ENCODE results near the gene ASIC5.
A peak's percentile ranks its signal among the peaks of the same experiment; 100 is the strongest.

Gene ASIC5

GRCh38 chr4:155891058-155891457 is 25.0 kb upstream of the ASIC5 start:
- Histone ChIP-seq H3K36me3 (ENCODE audit: control insufficient read depth in 4 of 4, insufficient read depth in 4 of 4, low read length in 3 of 4) (no peaks in the 10 kb centered on the region), H3K9me3 (ENCODE audit: control extremely low read depth in 1 of 5, control insufficient read depth in 4 of 5, insufficient read depth in 2 of 5, low read depth in 1 of 5, low read length in 4 of 5) (no peaks in the 10 kb centered on the region), H3K27ac (ENCODE audit: insufficient read depth in 1 of 2, low read depth in 1 of 2, low read length in 2 of 2, poor library complexity in 1 of 2, severe bottlenecking in 2 of 2) (no peak overlapping the region), H3K4me3 (ENCODE audit: control insufficient read depth in 1 of 7, extremely low read depth in 1 of 7, insufficient read depth in 4 of 7, low read depth in 2 of 7, low read length in 6 of 7) (no peak overlapping the region), H3K4me1 (ENCODE audit: control extremely low read depth in 1 of 4, control insufficient read depth in 4 of 4, insufficient read depth in 4 of 4, low read length in 3 of 4) (no peaks in the 10 kb centered on the region), H3K27me3 (replicated peaks in 2 of 5; ENCODE audit: control insufficient read depth in 4 of 5, insufficient read depth in 5 of 5, low read length in 4 of 5) (no peaks in the 10 kb centered on the region)
- ChIA-PET CTCF (no interaction called here), POLR2A (no interaction called here)
- DNase-seq = no peak
- WGBS (ENCODE audit: insufficient coverage) = 100% methylated on average over 2 of the region's 3 CpGs

- POLR2A ChIA-PET = no interaction called here
- no peaks in the 10 kb centered on the region for H3K36me3 ChIP-seq (ENCODE audit: control insufficient read depth in 4 of 4, insufficient read depth in 4 of 4, low read length in 3 of 4)
- no peaks in the 10 kb centered on the region for H3K4me1 ChIP-seq (ENCODE audit: control extremely low read depth in 1 of 4, control insufficient read depth in 4 of 4, insufficient read depth in 4 of 4, low read length in 3 of 4)
- CTCF ChIA-PET = no interaction called here
- no peak overlapping the region for H3K4me3 ChIP-seq (ENCODE audit: control insufficient read depth in 1 of 7, extremely low read depth in 1 of 7, insufficient read depth in 4 of 7, low read depth in 2 of 7, low read length in 6 of 7)
- no peak overlapping the region for H3K27ac ChIP-seq (ENCODE audit: insufficient read depth in 1 of 2, low read depth in 1 of 2, low read length in 2 of 2, poor library complexity in 1 of 2, severe bottlenecking in 2 of 2)
- DNase-seq = no peak
- 100% methylated on average over 1 of the region's 2 CpGs for WGBS (ENCODE audit: insufficient coverage)
- H3K27me3 ChIP-seq (replicated peaks in 2 of 5; ENCODE audit: control insufficient read depth in 4 of 5, insufficient read depth in 5 of 5, low read length in 4 of 5) = no peaks in the 10 kb centered on the region
- H3K9me3 ChIP-seq (ENCODE audit: control extremely low read depth in 1 of 5, control insufficient read depth in 4 of 5, insufficient read depth in 2 of 5, low read depth in 1 of 5, low read length in 4 of 5) = no peaks in the 10 kb centered on the region
Observed at GRCh38 chr4:155889946-155890345, 23.9 kb upstream of the ASIC5 start.

- ChIA-PET POLR2A (no interaction called here), CTCF (no interaction called here)
- Histone ChIP-seq H3K36me3 (ENCODE audit: control insufficient read depth in 4 of 4, insufficient read depth in 4 of 4, low read length in 3 of 4) (no peaks in the 10 kb centered on the region), H3K4me1 (ENCODE audit: control extremely low read depth in 1 of 4, control insufficient read depth in 4 of 4, insufficient read depth in 4 of 4, low read length in 3 of 4) (no peaks in the 10 kb centered on the region), H3K27ac (ENCODE audit: insufficient read depth in 1 of 2, low read depth in 1 of 2, low read length in 2 of 2, poor library complexity in 1 of 2, severe bottlenecking in 2 of 2) (no peak overlapping the region), H3K27me3 (replicated peaks in 2 of 5; ENCODE audit: control insufficient read depth in 4 of 5, insufficient read depth in 5 of 5, low read length in 4 of 5) (no peaks in the 10 kb centered on the region), H3K4me3 (ENCODE audit: control insufficient read depth in 1 of 7, extremely low read depth in 1 of 7, insufficient read depth in 4 of 7, low read depth in 2 of 7, low read length in 6 of 7) (no peak overlapping the region), H3K9me3 (ENCODE audit: control extremely low read depth in 1 of 5, control insufficient read depth in 4 of 5, insufficient read depth in 2 of 5, low read depth in 1 of 5, low read length in 4 of 5) (no peaks in the 10 kb centered on the region)
- DNase-seq = peak in 2 of 3 donors; percentile 4 to 8
- WGBS (ENCODE audit: insufficient coverage) = 96% methylated on average over 3 of the region's 5 CpGs
Observed at GRCh38 chr4:155889031-155889793, 23.1 kb upstream of the ASIC5 start.

- POLR2A ChIA-PET = no interaction called here
- CTCF ChIA-PET = no interaction called here
- WGBS (ENCODE audit: insufficient coverage) = 66% methylated on average over 4 of the region's 6 CpGs
- no peaks in the 10 kb centered on the region for H3K36me3 ChIP-seq (ENCODE audit: control insufficient read depth in 4 of 4, insufficient read depth in 4 of 4, low read length in 3 of 4)
- no peaks in the 10 kb centered on the region for H3K27me3 ChIP-seq (replicated peaks in 2 of 5; ENCODE audit: control insufficient read depth in 4 of 5, insufficient read depth in 5 of 5, low read length in 4 of 5)
- H3K27ac ChIP-seq (ENCODE audit: insufficient read depth in 1 of 2, low read depth in 1 of 2, low read length in 2 of 2, poor library complexity in 1 of 2, severe bottlenecking in 2 of 2) = no peak overlapping the region
- no peaks in the 10 kb centered on the region for H3K4me1 ChIP-seq (ENCODE audit: control extremely low read depth in 1 of 4, control insufficient read depth in 4 of 4, insufficient read depth in 4 of 4, low read length in 3 of 4)
- no peaks in the 10 kb centered on the region for H3K9me3 ChIP-seq (ENCODE audit: control extremely low read depth in 1 of 5, control insufficient read depth in 4 of 5, insufficient read depth in 2 of 5, low read depth in 1 of 5, low read length in 4 of 5)
- H3K4me3 ChIP-seq (ENCODE audit: control insufficient read depth in 1 of 7, extremely low read depth in 1 of 7, insufficient read depth in 4 of 7, low read depth in 2 of 7, low read length in 6 of 7) = no peak overlapping the region
- DNase-seq = no peak
Observed at GRCh38 chr4:155887847-155888570, 21.9 kb upstream of the ASIC5 start.

GRCh38 chr4:155887045-155887444 is 21.0 kb upstream of the ASIC5 start:
- no peak for DNase-seq
- H3K27me3 ChIP-seq (replicated peaks in 2 of 5; ENCODE audit: control insufficient read depth in 4 of 5, insufficient read depth in 5 of 5, low read length in 4 of 5) = no peaks in the 10 kb centered on the region
- POLR2A ChIA-PET = no interaction called here
- no peaks in the 10 kb centered on the region for H3K4me1 ChIP-seq (ENCODE audit: control extremely low read depth in 1 of 4, control insufficient read depth in 4 of 4, insufficient read depth in 4 of 4, low read length in 3 of 4)
- WGBS (ENCODE audit: insufficient coverage) = no CpG with 5 or more reads among the region's 1 CpG
- CTCF ChIA-PET = no interaction called here
- no peak overlapping the region for H3K27ac ChIP-seq (ENCODE audit: insufficient read depth in 1 of 2, low read depth in 1 of 2, low read length in 2 of 2, poor library complexity in 1 of 2, severe bottlenecking in 2 of 2)
- H3K36me3 ChIP-seq (ENCODE audit: control insufficient read depth in 4 of 4, insufficient read depth in 4 of 4, low read length in 3 of 4) = no peaks in the 10 kb centered on the region
- no peaks in the 10 kb centered on the region for H3K9me3 ChIP-seq (ENCODE audit: control extremely low read depth in 1 of 5, control insufficient read depth in 4 of 5, insufficient read depth in 2 of 5, low read depth in 1 of 5, low read length in 4 of 5)
- H3K4me3 ChIP-seq (ENCODE audit: control insufficient read depth in 1 of 7, extremely low read depth in 1 of 7, insufficient read depth in 4 of 7, low read depth in 2 of 7, low read length in 6 of 7) = no peak overlapping the region

- Histone ChIP-seq H3K9me3 (ENCODE audit: control extremely low read depth in 1 of 5, control insufficient read depth in 4 of 5, insufficient read depth in 2 of 5, low read depth in 1 of 5, low read length in 4 of 5) (no peaks in the 10 kb centered on the region), H3K27ac (ENCODE audit: insufficient read depth in 1 of 2, low read depth in 1 of 2, low read length in 2 of 2, poor library complexity in 1 of 2, severe bottlenecking in 2 of 2) (no peak overlapping the region)
- 95% methylated on average over 3 of the region's 6 CpGs for WGBS (ENCODE audit: insufficient coverage)
Observed at GRCh38 chr4:155885666-155886065, 19.6 kb upstream of the ASIC5 start.

GRCh38 chr4:155883895-155884294 is 17.8 kb upstream of the ASIC5 start:
- H3K36me3 ChIP-seq (ENCODE audit: control insufficient read depth in 4 of 4, insufficient read depth in 4 of 4, low read length in 3 of 4) = no peaks in the 10 kb centered on the region
- no peak overlapping the region for H3K27ac ChIP-seq (ENCODE audit: insufficient read depth in 1 of 2, low read depth in 1 of 2, low read length in 2 of 2, poor library complexity in 1 of 2, severe bottlenecking in 2 of 2)
- H3K4me1 ChIP-seq (ENCODE audit: control extremely low read depth in 1 of 4, control insufficient read depth in 4 of 4, insufficient read depth in 4 of 4, low read length in 3 of 4) = no peaks in the 10 kb centered on the region
- no peaks in the 10 kb centered on the region for H3K27me3 ChIP-seq (replicated peaks in 2 of 5; ENCODE audit: control insufficient read depth in 4 of 5, insufficient read depth in 5 of 5, low read length in 4 of 5)
- H3K9me3 ChIP-seq (ENCODE audit: control extremely low read depth in 1 of 5, control insufficient read depth in 4 of 5, insufficient read depth in 2 of 5, low read depth in 1 of 5, low read length in 4 of 5) = no peaks in the 10 kb centered on the region
- DNase-seq = no peak
- CTCF ChIA-PET = no interaction called here
- POLR2A ChIA-PET = no interaction called here
- H3K4me3 ChIP-seq (ENCODE audit: control insufficient read depth in 1 of 7, extremely low read depth in 1 of 7, insufficient read depth in 4 of 7, low read depth in 2 of 7, low read length in 6 of 7) = no peak overlapping the region
- WGBS (ENCODE audit: insufficient coverage) = 76% methylated on average over 2 of the region's 3 CpGs

More at GRCh38 chr4:155885666-155886065, 19.6 kb upstream of the ASIC5 start:
- ChIA-PET POLR2A (interaction anchor here (0.6 kb wide), 1 partner anchor 8 kb away, joined by 4 read pairs; no protein-coding TSS in a partner anchor), CTCF (no interaction called here)
- Histone ChIP-seq H3K36me3 (ENCODE audit: control insufficient read depth in 4 of 4, insufficient read depth in 4 of 4, low read length in 3 of 4) (no peaks in the 10 kb centered on the region), H3K4me3 (ENCODE audit: control insufficient read depth in 1 of 7, extremely low read depth in 1 of 7, insufficient read depth in 4 of 7, low read depth in 2 of 7, low read length in 6 of 7) (no peak overlapping the region), H3K27me3 (replicated peaks in 2 of 5; ENCODE audit: control insufficient read depth in 4 of 5, insufficient read depth in 5 of 5, low read length in 4 of 5) (no peaks in the 10 kb centered on the region), H3K4me1 (ENCODE audit: control extremely low read depth in 1 of 4, control insufficient read depth in 4 of 4, insufficient read depth in 4 of 4, low read length in 3 of 4) (no peaks in the 10 kb centered on the region)
- no peak for DNase-seq

All from common myeloid progenitor, CD34-positive (primary cell).